ENCODE results near the gene COL6A2. TPM values are rescaled to one million over a fixed set of nuclear protein-coding genes. Genes with fewer than 3 reads are reported as not detected.
A peak's percentile ranks its signal among the peaks of the same experiment; 100 is the strongest.

Gene COL6A2
- total RNA-seq (2021) (22.0 and 25.7 TPM in 2 replicates), Bru-seq, nascent RNA (percentile 37 among the genes with signal in this experiment), BruChase-seq, experiment 1, labeled RNA remaining after a 2-hour chase (percentile 41 among the genes with signal in this experiment), BruChase-seq, experiment 2, labeled RNA remaining after a 6-hour chase (percentile 42 among the genes with signal in this experiment)
- long read RNA-seq, transcript COL6A2-201 (28 exons, 3,461 nt) = major isoform, 13 of 32 reads
- long read RNA-seq, partial matches to known transcripts = 11 of 32 reads
- long read RNA-seq, other reads (novel, unspliced or antisense) = 8 of 32 reads

DNA sequence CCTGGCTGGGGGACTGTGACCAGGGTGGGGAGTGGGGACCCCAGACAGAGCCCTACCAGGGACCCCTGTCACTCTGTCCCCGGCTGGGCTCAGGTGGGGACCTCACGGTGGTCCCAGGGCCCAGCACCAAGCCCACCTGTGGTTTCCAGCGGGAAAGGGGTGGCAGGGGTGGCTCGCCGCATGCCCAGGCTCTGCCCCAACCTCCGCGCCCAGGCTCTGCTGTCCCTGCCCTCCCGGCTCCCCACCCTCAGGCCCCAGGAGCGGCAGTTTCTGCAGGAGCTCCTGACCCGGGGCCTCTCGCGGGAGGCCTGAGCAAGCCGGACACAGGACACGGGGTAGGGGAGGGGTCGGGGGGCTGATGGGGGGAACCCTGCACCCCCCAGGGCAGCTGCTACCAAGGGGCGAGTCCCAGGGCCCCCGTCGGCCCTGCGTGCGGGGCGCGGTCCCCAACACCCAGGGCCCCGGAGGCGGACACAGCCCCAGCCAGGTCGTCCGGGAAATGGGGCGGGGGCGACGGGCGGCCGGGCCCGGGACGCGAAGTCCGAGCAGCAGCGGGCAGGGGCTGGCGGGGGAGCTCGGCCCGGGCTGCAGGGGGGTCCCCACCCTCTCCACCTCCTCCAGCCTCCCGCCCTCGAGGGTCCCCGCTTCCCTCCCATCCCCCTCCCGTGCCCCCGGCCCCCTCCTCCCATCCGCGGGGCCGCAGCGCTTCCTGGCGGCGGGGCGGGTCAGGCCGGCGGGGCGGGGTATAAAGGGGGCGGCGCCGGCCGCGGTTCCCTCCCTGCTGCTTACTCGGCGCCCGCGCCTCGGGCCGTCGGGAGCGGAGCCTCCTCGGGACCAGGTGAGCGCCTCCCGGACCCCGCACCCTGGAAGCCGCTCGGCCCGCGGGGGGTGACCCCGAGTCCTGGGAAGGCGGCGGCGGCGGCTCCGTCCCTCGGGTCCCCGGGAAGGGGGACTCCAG, at the start of gene COL6A2:
COL6A2 (plus strand) TSS at position 777 of the 958 bp plus-strand sequence.
- Histone ChIP-seq H3K9me2 (ENCODE audit: insufficient read depth) (no peaks in the 10 kb centered on the region), H3K36me3 (ENCODE audit: low read depth) (no peaks in the 10 kb centered on the region), H4K20me1 (ENCODE audit: insufficient read depth) (no peaks in the 10 kb centered on the region), H3K79me2 (ENCODE audit: low read depth) (peaks cover 12% of the 10 kb centered on the region; the same call in 1 of the 2 replicates), H3F3A (ENCODE audit: insufficient read depth, low read depth) (no peaks in the 10 kb centered on the region), H2AFZ (no peak within 1 kb of the TSS), H3K27ac (no peak within 1 kb of the TSS), H3K4me2 (peak within 1 kb of the TSS; percentile 58), H3K4me3 (peak within 1 kb of the TSS; percentile 56; the same call in 1 of the 2 replicates), H3K27me3 (ENCODE audit: insufficient read depth, low read depth) (no peaks in the 10 kb centered on the region), H3K4me1 (replicated peaks; ENCODE audit: insufficient read depth) (no peaks in the 10 kb centered on the region; the same call in 1 of the 2 replicates), H3K9me3 (ENCODE audit: insufficient read depth, low read depth) (peaks cover 5% of the 10 kb centered on the region)
- no TSS peak for BruUV-seq (replicated peaks)
- DNase-seq = peak in 1 of 2 experiments; percentile 49
- no peak for TF ChIP-seq EZH2 (IDR thresholded peaks at IDR 0.05; ENCODE audit: low read depth)
- TF ChIP-seq, protein P1, sequence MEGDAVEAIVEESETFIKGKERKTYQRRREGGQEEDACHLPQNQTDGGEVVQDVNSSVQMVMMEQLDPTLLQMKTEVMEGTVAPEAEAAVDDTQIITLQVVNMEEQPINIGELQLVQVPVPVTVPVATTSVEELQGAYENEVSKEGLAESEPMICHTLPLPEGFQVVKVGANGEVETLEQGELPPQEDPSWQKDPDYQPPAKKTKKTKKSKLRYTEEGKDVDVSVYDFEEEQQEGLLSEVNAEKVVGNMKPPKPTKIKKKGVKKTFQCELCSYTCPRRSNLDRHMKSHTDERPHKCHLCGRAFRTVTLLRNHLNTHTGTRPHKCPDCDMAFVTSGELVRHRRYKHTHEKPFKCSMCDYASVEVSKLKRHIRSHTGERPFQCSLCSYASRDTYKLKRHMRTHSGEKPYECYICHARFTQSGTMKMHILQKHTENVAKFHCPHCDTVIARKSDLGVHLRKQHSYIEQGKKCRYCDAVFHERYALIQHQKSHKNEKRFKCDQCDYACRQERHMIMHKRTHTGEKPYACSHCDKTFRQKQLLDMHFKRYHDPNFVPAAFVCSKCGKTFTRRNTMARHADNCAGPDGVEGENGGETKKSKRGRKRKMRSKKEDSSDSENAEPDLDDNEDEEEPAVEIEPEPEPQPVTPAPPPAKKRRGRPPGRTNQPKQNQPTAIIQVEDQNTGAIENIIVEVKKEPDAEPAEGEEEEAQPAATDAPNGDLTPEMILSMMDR (conservative IDR thresholded peaks at IDR 0.05) = peak; percentile 26; the same call in 1 of the 2 replicates
- POLR2A ChIA-PET (ENCODE audit: unreplicated experiment) = no interaction called here
- CTCF ChIA-PET = no interaction called here
- intact Hi-C loops (cut with micrococcal nuclease; ENCODE audit: unreplicated experiment) = loop anchor here (5.0 kb wide), 1 partner anchor 125 kb away; no protein-coding TSS in a partner anchor

DNA sequence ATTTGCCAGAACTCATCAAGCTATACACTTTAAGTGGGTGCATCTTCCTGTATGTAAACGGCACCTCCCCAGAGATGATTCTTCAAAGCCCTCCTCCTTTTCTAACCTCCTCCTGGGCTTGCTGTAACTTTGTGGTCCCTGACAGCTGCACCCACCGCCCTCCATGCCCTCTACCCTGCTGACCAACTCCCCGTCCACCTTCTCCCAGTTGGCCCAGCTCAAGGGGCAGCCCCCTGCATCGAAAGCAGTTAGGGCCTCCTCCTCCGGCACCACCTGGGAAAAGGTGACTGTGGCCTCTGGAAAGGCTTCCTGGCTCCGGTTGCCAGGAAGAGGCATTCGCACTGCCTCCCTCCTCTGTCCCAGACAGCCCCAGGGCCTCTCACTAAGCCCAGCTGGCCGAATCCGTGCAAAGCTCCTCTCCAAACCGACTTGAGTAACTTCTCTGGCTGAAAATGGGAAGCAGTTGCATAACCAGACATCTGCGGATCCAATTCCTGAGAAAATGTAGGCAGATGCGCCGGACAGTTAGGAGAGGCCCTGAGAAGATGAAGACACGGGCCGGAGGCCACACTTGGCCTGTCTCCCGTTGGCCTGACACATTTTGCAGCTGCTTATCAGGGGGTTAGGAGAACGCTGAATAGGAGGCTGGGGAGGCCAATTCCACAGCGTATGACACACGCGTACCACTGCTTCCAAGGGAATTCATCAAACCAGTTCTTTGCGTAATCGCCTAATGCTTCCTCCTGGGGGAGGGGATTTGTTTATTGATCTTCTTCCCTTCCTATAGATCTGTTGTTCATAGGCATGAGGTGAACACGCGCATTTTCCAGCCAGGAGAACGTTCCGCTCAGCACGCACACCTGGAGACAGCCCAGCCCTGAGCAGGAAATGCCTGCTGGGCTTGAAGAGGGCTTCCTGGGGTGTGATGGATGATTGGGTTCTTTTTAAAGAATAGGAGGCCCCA, 48.7 kb upstream of the COL6A2 start:
- DNase-seq = peak; percentile 38 to 88
- Histone ChIP-seq H3K9me3 (ENCODE audit: insufficient read depth, low read depth) (no peaks in the 10 kb centered on the region), H3K27me3 (ENCODE audit: insufficient read depth, low read depth) (no peaks in the 10 kb centered on the region), H2AFZ (peak overlapping the region; percentile 23; the same call in 1 of the 2 replicates), H3K9me2 (ENCODE audit: insufficient read depth) (no peaks in the 10 kb centered on the region), H3K4me1 (replicated peaks; ENCODE audit: insufficient read depth) (peaks cover 39% of the 10 kb centered on the region), H3K4me3 (peak overlapping the region; percentile 36; the same call in 1 of the 2 replicates), H4K20me1 (ENCODE audit: insufficient read depth) (no peaks in the 10 kb centered on the region), H3K4me2 (peak overlapping the region; percentile 69), H3K79me2 (ENCODE audit: low read depth) (no peaks in the 10 kb centered on the region), H3K27ac (peak overlapping the region; percentile 88), H3K36me3 (ENCODE audit: low read depth) (no peaks in the 10 kb centered on the region), H3F3A (ENCODE audit: insufficient read depth, low read depth) (peaks cover 19% of the 10 kb centered on the region; the same call in 1 of the 2 replicates)
- intact Hi-C loops (cut with micrococcal nuclease; ENCODE audit: unreplicated experiment) = loop anchor here (10.0 kb wide), 1 partner anchor 64 kb away; the partner anchor contains the start of gene COL6A1
- no TSS peak for BruUV-seq (replicated peaks)
- CTCF ChIA-PET = interaction anchor here (0.7 kb wide), 1 partner anchor 94 kb away, joined by 5 read pairs; no protein-coding TSS in a partner anchor
- no peak for TF ChIP-seq EZH2 (IDR thresholded peaks at IDR 0.05; ENCODE audit: low read depth)
- TF ChIP-seq, protein P1 (conservative IDR thresholded peaks at IDR 0.05) = no peak
- POLR2A ChIA-PET (ENCODE audit: unreplicated experiment) = interaction anchor here (0.6 kb wide), 1 partner anchor 24 kb away, joined by 4 read pairs; no protein-coding TSS in a partner anchor
